ENCODE measurements around the gene KRT81. TPM values are rescaled to one million over a fixed set of nuclear protein-coding genes. Genes with fewer than 3 reads are reported as not detected.
"Not testable (repeated sequence)": the region's sequence is repeated elsewhere in the genome, so short reads cannot be mapped to it uniquely, and the experiment has no call there.

The KRT81 gene
- total RNA-seq, 4 donors from 2014 or later, result not detected

DNA sequence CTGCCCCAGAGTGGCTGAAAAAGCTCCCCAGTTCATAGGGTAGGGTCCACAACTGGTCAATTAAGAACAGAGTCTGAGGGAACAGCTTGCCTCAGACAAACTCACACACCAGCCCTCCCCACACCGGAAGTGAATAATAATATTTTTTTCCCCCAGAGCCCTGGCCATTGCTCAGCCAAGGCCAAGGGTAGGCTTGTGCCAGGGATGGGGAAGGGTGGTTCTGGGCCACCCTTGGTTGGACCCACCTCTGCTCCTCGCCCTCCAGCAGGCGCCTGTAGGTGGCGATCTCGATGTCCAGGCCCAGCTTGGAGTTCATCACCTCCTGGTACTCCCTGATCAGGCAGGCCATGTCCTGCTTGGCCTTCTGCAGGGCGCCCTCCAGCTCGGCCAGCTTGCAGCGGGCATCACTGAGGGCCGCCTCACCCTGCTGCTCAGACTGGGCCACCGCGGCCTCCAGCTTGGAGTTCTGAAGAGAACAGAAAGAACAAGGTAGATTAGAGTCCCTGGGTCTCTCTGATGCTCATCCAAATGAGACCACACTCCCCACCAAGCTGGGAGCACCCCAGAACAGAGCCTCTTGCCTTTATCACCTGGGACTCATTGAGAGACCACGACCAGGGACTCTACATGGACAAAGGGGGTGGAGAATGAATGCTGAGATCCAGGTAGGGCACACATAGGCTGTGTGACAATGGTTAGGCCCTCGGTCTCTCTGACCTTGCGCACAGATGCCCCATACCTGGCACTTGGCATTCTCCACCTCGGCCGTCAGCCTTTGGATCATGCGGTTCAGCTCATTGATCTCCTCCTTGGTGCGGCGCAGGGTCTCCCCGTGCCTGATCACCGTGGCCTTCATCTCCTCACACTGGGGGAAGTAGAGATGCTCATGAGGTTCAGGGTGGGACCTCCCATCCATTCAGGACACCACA lies 4.2 kb downstream of the KRT81 start:
- H3K27ac ChIP-seq; H3K4me3 ChIP-seq; DNase-seq; H3K9me3 ChIP-seq; H3K36me3 ChIP-seq; H3K27me3 ChIP-seq; H3K4me1 ChIP-seq; intact Hi-C loops (cut with DNase I): not testable (repeated sequence)
- TF ChIP-seq CTCF (IDR thresholded peaks at IDR 0.05), result peak in 1 of 6 experiments; percentile 34
- 85 to 93% methylated on average over 2 to 8 of the region's 21 CpGs for WGBS, 2 donors

GRCh38 chr12:52285851-52286530 lies 5.3 kb downstream of the KRT81 start:
- TF ChIP-seq CTCF (IDR thresholded peaks at IDR 0.05) (no peak), POLR2A (IDR thresholded peaks at IDR 0.05) (no peak)
- no peaks in the 10 kb centered on the region for H3K36me3 ChIP-seq
- no peak for DNase-seq
- H3K4me3 ChIP-seq, result no peak overlapping the region
- WGBS, 2 donors, result 69 to 80% methylated on average over 4 to 7 of the region's 24 CpGs
- no peaks in the 10 kb centered on the region for H3K9me3 ChIP-seq
- peaks cover 3 to 8% (median 4%) of the 10 kb centered on the region in 3 donors for H3K4me1 ChIP-seq
- intact Hi-C loops (cut with DNase I), result no loop called here
- H3K27me3 ChIP-seq, result no peaks in the 10 kb centered on the region
- no peak overlapping the region for H3K27ac ChIP-seq

DNA sequence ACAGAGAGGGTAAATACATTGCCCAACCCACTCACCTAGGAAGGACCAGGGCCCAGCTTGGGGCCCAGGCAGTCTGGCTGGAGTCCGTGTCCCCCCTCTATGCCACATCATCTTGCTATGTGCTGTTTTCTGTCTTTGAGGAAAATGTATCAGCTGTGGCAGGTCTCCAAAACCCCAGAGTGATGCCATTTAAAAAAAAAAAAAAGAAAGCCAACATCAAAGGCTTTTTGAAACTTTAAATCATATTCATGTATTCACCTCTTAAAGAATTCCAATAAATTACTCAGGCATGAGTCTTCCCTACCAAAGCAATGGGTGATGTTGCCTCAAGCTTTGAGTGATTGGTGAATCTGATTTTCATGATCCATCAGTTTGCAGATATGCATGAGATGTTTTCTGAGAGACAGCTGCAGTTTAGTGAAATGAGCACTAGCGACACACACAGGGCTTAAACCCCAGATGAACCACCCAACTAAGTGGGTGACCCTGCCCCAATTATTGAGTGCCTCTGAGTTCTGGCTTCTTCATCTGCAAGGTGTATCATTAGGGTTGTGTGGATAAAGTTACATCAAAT lies 6.1 kb downstream of the KRT81 start:
- 64 to 94% methylated on average over 2 of the region's 2 CpGs for WGBS, 2 donors
- Histone ChIP-seq H3K4me1 (peaks cover 9 to 15% (median 12%) of the 10 kb centered on the region in 3 donors), H3K4me3 (no peak overlapping the region), H3K27ac (no peak overlapping the region), H3K27me3 (no peaks in the 10 kb centered on the region), H3K9me3 (no peaks in the 10 kb centered on the region), H3K36me3 (no peaks in the 10 kb centered on the region)
- intact Hi-C loops (cut with DNase I), result no loop called here
- TF ChIP-seq POLR2A (IDR thresholded peaks at IDR 0.05), result no peak
- TF ChIP-seq CTCF (IDR thresholded peaks at IDR 0.05), result no peak
- no peak for DNase-seq

GRCh38 chr12:52284562-52285171 lies 6.7 kb downstream of the KRT81 start:
- Histone ChIP-seq H3K4me1 (peaks cover 9 to 21% (median 17%) of the 10 kb centered on the region in 3 donors), H3K4me3 (no peak overlapping the region), H3K27ac (no peak overlapping the region), H3K9me3 (no peaks in the 10 kb centered on the region), H3K27me3 (no peaks in the 10 kb centered on the region), H3K36me3 (no peaks in the 10 kb centered on the region)
- intact Hi-C loops (cut with DNase I), result no loop called here
- DNase-seq, result no peak
- TF ChIP-seq POLR2A (IDR thresholded peaks at IDR 0.05) (no peak), CTCF (IDR thresholded peaks at IDR 0.05) (no peak)
- 60 to 68% methylated on average over 4 of the region's 4 CpGs for WGBS, 2 donors
